ENCODE data around the gene PDCD5.
A peak's percentile ranks its signal among the peaks of the same experiment; 100 is the strongest.
"Not testable (repeated sequence)": the region's sequence is repeated elsewhere in the genome, so short reads cannot be mapped to it uniquely, and the experiment has no call there.

PDCD5 gene

GRCh38 chr19:32580901-32581704 lies at the start of gene PDCD5:
TSS of gene PDCD5 (plus strand) at chr19:32581190. CDS start at chr19:32581262, 72 bp downstream.
- peak; percentile 98 for DNase-seq (ENCODE audit: low spot score)

GRCh38 chr19:32532233-32532632 lies 48.8 kb upstream of the PDCD5 start:
- no peak for DNase-seq (ENCODE audit: low spot score)

GRCh38 chr19:32537580-32537979 lies 43.4 kb upstream of the PDCD5 start:
- DNase-seq (ENCODE audit: low spot score) = no peak

GRCh38 chr19:32539240-32539916 lies 41.6 kb upstream of the PDCD5 start:
- no peak for DNase-seq (ENCODE audit: low spot score)

GRCh38 chr19:32540621-32541020 lies 40.4 kb upstream of the PDCD5 start:
- DNase-seq (ENCODE audit: low spot score) = no peak

GRCh38 chr19:32541376-32541775 lies 39.6 kb upstream of the PDCD5 start:
- DNase-seq (ENCODE audit: low spot score) = not testable (repeated sequence)

GRCh38 chr19:32542477-32543108 lies 38.4 kb upstream of the PDCD5 start:
- DNase-seq (ENCODE audit: low spot score) = no peak

- DNase-seq (ENCODE audit: low spot score) = no peak
These were observed 37.7 kb upstream of the PDCD5 start for GRCh38 chr19:32543115-32543900.

- DNase-seq (ENCODE audit: low spot score) = no peak
These were observed 36.1 kb upstream of the PDCD5 start for GRCh38 chr19:32544917-32545316.

GRCh38 chr19:32550666-32551065 lies 30.3 kb upstream of the PDCD5 start:
- DNase-seq (ENCODE audit: low spot score) = no peak

GRCh38 chr19:32555786-32556185 lies 25.2 kb upstream of the PDCD5 start:
- no peak for DNase-seq (ENCODE audit: low spot score)

- DNase-seq (ENCODE audit: low spot score) = no peak
These were observed 22.3 kb upstream of the PDCD5 start for GRCh38 chr19:32558607-32559228.

GRCh38 chr19:32563761-32564160 lies 17.2 kb upstream of the PDCD5 start:
- DNase-seq (ENCODE audit: low spot score) = no peak

GRCh38 chr19:32566246-32566830 lies 14.7 kb upstream of the PDCD5 start:
- no peak for DNase-seq (ENCODE audit: low spot score)

- DNase-seq (ENCODE audit: low spot score) = no peak
These were observed 13.5 kb upstream of the PDCD5 start for GRCh38 chr19:32567486-32567885.

GRCh38 chr19:32570081-32570785 lies 10.8 kb upstream of the PDCD5 start:
- peak; percentile 54 for DNase-seq (ENCODE audit: low spot score)

- DNase-seq (ENCODE audit: low spot score) = not testable (repeated sequence)
These were observed 9.4 kb upstream of the PDCD5 start for GRCh38 chr19:32571471-32572075.

- DNase-seq (ENCODE audit: low spot score) = not testable (repeated sequence)
These were observed 8.1 kb upstream of the PDCD5 start for GRCh38 chr19:32572700-32573491.

- no peak for DNase-seq (ENCODE audit: low spot score)
These were observed 7.5 kb upstream of the PDCD5 start for GRCh38 chr19:32573492-32573794.

GRCh38 chr19:32576790-32577189 lies 4.2 kb upstream of the PDCD5 start:
- DNase-seq (ENCODE audit: low spot score) = no peak

All from CD4-positive, alpha-beta T cell treated with Interleukin-2 at 100 ng/mL for 4 hours (primary cell).